Gastroesophageal sphincter (tissue), 4 donors: Measurements from ENCODE around the gene DEGS1. TPM values are rescaled to one million over a fixed set of nuclear protein-coding genes. Genes with fewer than 3 reads are reported as not detected.

Source experiments
- ATAC-seq: fragments of 150-250 bp; one replicate; pipeline ENCODE4 v1.9.1; 2016; ENCODE audit warnings: mild to moderate bottlenecking, moderate library complexity
- H3K27ac ChIP-seq, 4 donors: fragments of 200-600 bp; sonication (generic) in 3 of 4; 1 replicate in 3 of 4; 2 replicates in 1 of 4; pipeline ENCODE4 v1.5.1; 2016 to 2019
- H3K27me3 ChIP-seq: fragments of 200-600 bp; sonication (generic); one replicate; pipeline ENCODE4 v1.5.1; 2019
- H3K36me3 ChIP-seq, 2 donors: fragments of 200-600 bp; sonication (generic); one replicate each; pipeline ENCODE4 v1.5.1; 2019; ENCODE audit warnings: control low read depth in 1 of 2
- H3K4me1 ChIP-seq, 3 donors: fragments of 200-600 bp; sonication (generic); 1 replicate in 2 of 3; 2 replicates in 1 of 3; pipeline ENCODE4 v1.5.1; 2016 to 2019; ENCODE audit warnings: control low read depth in 2 of 3
- H3K4me3 ChIP-seq, 2 donors: fragments of 200-600 bp; sonication (generic); one replicate each; pipeline ENCODE4 v1.5.1; 2019; ENCODE audit warnings: mild to moderate bottlenecking in 1 of 2, moderate library complexity in 1 of 2
- H3K9me3 ChIP-seq, 3 donors: fragments of 200-600 bp; sonication (generic); one replicate each; pipeline ENCODE4 v1.5.1; 2017 to 2019; ENCODE audit warnings: control low read depth in 2 of 3
- CTCF ChIP-seq, 4 experiments: fragments of 200-600 bp in 2 of 4; fragments of 450-650 bp in 2 of 4; sonication (generic) in 1 of 4; IDR thresholded peaks; one replicate each; pipeline ENCODE4 v1.5.1; 2017 to 2019; ENCODE audit warnings: antibody characterized with exemption in 4 of 4, mild to moderate bottlenecking in 2 of 4, moderate library complexity in 2 of 4
- EP300 ChIP-seq: sonication (generic); formaldehyde crosslinking; IDR thresholded peaks from one replicate; pipeline ENCODE4 v1.6.1; 2017; ENCODE audit warnings: antibody characterized with exemption, mild to moderate bottlenecking
- POLR2A ChIP-seq, 2 donors: fragments of 450-650 bp; IDR thresholded peaks; one replicate each; pipeline ENCODE4 v1.6.1; 2017; ENCODE audit warnings: antibody characterized with exemption in 2 of 2, mild to moderate bottlenecking in 2 of 2, moderate library complexity in 1 of 2
- POLR2AphosphoS5 ChIP-seq: sonication (generic); formaldehyde crosslinking; IDR thresholded peaks from one replicate; pipeline ENCODE4 v1.6.1; 2017; ENCODE audit warnings: antibody characterized with exemption
- WGBS, 2 donors: methylation state at CpG; one replicate each; pipeline ENCODE4 v1.1.5; 2018; ENCODE audit warnings: low coverage in 1 of 2; 5-methylcytosine and 5-hydroxymethylcytosine counted together
- total RNA-seq, 4 donors: library from RNA; depleted of rRNA; stranded (reverse); fragments of >200 nt; gene quantifications; one replicate each; pipeline ENCODE4 v1.1.0, GENCODE V29; 2016

The DEGS1 gene
- 100 to 1,000 TPM; 118 to 150 (median 138) TPM for total RNA-seq

GRCh38 chr1:224182866-224183590 is at the start of gene DEGS1:
DEGS1 (plus strand) TSS chr1:224183240; CDS start chr1:224183337, 97 bp downstream.
- Histone ChIP-seq H3K27ac (peak within 1 kb of the TSS; percentile 93 to 99 (median 98)), H3K4me1 (peaks cover 0 to 50% (median 19%) of the 10 kb centered on the region in 3 donors), H3K9me3 (no peaks in the 10 kb centered on the region), H3K36me3 (no peaks in the 10 kb centered on the region), H3K27me3 (no peaks in the 10 kb centered on the region), H3K4me3 (peak within 1 kb of the TSS; percentile 77 to 100)
- WGBS, 2 donors = 0% methylated on average over 7 to 10 of the region's 94 CpGs
- TF ChIP-seq CTCF (IDR thresholded peaks at IDR 0.05) (peak in 1 of 4 experiments; percentile 4), POLR2A (IDR thresholded peaks at IDR 0.05) (peak; percentile 88 to 94), EP300 (no peak), POLR2AphosphoS5 (peak; percentile 86)
- peak; percentile 95 for ATAC-seq

- no peaks in the 10 kb centered on the region for H3K27me3 ChIP-seq
- no peak overlapping the region for H3K27ac ChIP-seq
- ATAC-seq = no peak
- H3K4me1 ChIP-seq = no peaks in the 10 kb centered on the region
- 75 to 93% methylated on average over 5 of the region's 5 CpGs for WGBS, 2 donors
- H3K4me3 ChIP-seq = no peak overlapping the region
- TF ChIP-seq POLR2AphosphoS5 = no peak
- no peak for TF ChIP-seq CTCF (IDR thresholded peaks at IDR 0.05)
- no peak for TF ChIP-seq POLR2A (IDR thresholded peaks at IDR 0.05)
- TF ChIP-seq EP300 = no peak
- peaks cover 4 to 83% of the 10 kb centered on the region in 2 donors for H3K36me3 ChIP-seq
- H3K9me3 ChIP-seq = no peaks in the 10 kb centered on the region
These were observed 49.2 kb upstream of the DEGS1 start for GRCh38 chr1:224133741-224134299.

- no peaks in the 10 kb centered on the region for H3K4me1 ChIP-seq
- no peak overlapping the region for H3K27ac ChIP-seq
- no peak overlapping the region for H3K4me3 ChIP-seq
- no peak for ATAC-seq
- H3K36me3 ChIP-seq = peaks cover 0 to 95% of the 10 kb centered on the region in 2 donors
- H3K27me3 ChIP-seq = no peaks in the 10 kb centered on the region
- TF ChIP-seq POLR2A (IDR thresholded peaks at IDR 0.05) (no peak), CTCF (IDR thresholded peaks at IDR 0.05) (no peak), EP300 (no peak), POLR2AphosphoS5 (no peak)
- H3K9me3 ChIP-seq = no peaks in the 10 kb centered on the region
These were observed 45.5 kb upstream of the DEGS1 start for GRCh38 chr1:224137518-224137917.

- no peak for TF ChIP-seq POLR2AphosphoS5
- H3K27me3 ChIP-seq = no peaks in the 10 kb centered on the region
- no peak overlapping the region for H3K27ac ChIP-seq
- ATAC-seq = no peak
- no peaks in the 10 kb centered on the region for H3K4me1 ChIP-seq
- WGBS, 2 donors = 82 to 91% methylated on average over 3 of the region's 3 CpGs
- H3K36me3 ChIP-seq = peaks cover 0 to 95% of the 10 kb centered on the region in 2 donors
- H3K9me3 ChIP-seq = no peaks in the 10 kb centered on the region
- no peak overlapping the region for H3K4me3 ChIP-seq
These were observed 44.8 kb upstream of the DEGS1 start for GRCh38 chr1:224138198-224138597.

- no peak overlapping the region for H3K27ac ChIP-seq
- WGBS, 2 donors = 95% methylated on average over 2 of the region's 3 CpGs; no CpG with 5 or more reads in 1 of the 2 donors
- TF ChIP-seq POLR2A (IDR thresholded peaks at IDR 0.05) = no peak
- TF ChIP-seq EP300 = no peak
- TF ChIP-seq POLR2AphosphoS5 = no peak
- no peak for TF ChIP-seq CTCF (IDR thresholded peaks at IDR 0.05)
- no peaks in the 10 kb centered on the region for H3K27me3 ChIP-seq
- peaks cover 0 to 89% of the 10 kb centered on the region in 2 donors for H3K36me3 ChIP-seq
- H3K4me1 ChIP-seq = no peaks in the 10 kb centered on the region
- no peak overlapping the region for H3K4me3 ChIP-seq
- no peaks in the 10 kb centered on the region for H3K9me3 ChIP-seq
- ATAC-seq = no peak
These were observed 41.3 kb upstream of the DEGS1 start for GRCh38 chr1:224141693-224142092.
